ENCODE measurements around the gene PHF12. TPM values are rescaled to one million over a fixed set of nuclear protein-coding genes. Genes with fewer than 3 reads are reported as not detected.
"Not testable (repeated sequence)": the region's sequence is repeated elsewhere in the genome, so short reads cannot be mapped to it uniquely, and the experiment has no call there.

The PHF12 gene
- total RNA-seq, 2 experiments from 2014 or later = 45.7 to 52.6 TPM

DNA sequence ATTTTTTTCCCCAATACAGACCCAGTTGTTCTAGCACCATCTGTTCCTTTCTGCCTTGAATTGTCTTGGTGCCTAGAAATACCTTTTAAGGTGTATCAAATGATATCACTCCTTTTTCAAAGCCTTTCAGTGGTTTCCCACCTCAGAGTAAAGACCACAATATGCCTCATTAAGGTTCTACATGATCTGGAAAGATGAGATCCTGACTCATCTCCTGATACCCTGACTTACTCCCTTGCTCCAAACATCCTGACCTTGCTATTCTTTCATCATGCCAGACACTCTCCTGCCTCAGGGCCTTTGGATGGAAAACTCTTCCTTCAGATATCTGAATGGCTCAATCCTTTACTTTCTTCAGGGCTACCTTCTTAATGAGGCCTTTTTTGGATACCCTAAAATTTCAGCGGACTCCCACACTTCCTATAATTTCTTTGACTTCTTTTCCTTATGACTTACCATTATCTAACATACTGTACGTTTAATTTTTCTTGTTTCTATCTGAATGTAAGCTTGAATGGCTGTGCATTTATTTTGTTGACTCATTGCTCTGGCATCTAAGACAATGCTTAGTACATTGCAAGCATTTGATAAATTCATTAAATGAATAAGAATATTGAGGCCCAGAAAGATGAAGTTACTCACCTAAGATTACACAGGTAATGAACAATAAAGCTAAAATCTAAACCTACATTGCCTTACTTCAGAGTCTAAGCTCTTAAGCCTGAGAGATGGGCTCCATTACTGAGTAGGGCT lies 73.0 kb downstream of the PHF12 start:
- no peak overlapping the region for H3K27ac Mint-ChIP-seq
- peaks cover 23% of the 10 kb centered on the region for H3K36me3 Mint-ChIP-seq (ENCODE audit: low read depth)
- POLR2A ChIA-PET = interaction anchor here (0.5 to 1.8 kb wide), 5 partner anchors 9 to 72 kb away, joined by 3 to 6 read pairs (median 4); partner anchors contain the start of gene FLOT2

DNA sequence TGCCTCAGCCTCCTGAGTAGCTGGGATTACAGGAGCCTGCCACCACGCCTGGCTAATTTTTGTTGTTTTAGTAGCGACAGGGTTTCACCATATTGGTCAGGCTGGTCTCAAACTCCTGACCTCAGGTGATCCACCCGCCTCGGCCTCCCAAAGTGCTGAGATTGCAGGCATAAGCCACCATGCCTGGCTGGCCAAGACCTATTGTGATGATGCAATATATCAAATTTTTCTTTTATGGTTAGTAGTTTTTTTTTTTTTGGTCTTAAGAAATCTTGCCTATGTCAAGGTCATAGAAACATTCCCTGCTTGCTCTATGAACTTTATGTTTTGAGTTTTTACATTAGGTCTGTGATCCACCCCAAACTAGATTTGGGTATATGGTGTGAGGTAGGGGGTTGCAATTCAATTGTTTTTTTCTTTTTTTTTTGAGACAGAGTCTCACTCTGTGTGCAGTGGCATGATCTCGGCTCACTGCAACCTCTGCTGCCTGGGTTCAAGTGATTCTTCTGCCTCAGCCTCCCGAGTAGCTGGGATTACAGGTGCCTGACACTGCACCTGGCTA lies 74.1 kb downstream of the PHF12 start:
- peaks cover 30% of the 10 kb centered on the region for H3K4me1 Mint-ChIP-seq (ENCODE audit: low read depth)
- peaks cover 22% of the 10 kb centered on the region for H3K36me3 Mint-ChIP-seq (ENCODE audit: low read depth)
- CTCF ChIA-PET = interaction anchor here (2.1 to 2.3 kb wide), 2 partner anchors 113 to 114 kb away, joined by 7 to 21 read pairs; no protein-coding TSS in a partner anchor
- intact Hi-C loops (cut with micrococcal nuclease) = loop anchor here (10.0 kb wide), 1 partner anchor 62 kb away; no protein-coding TSS in a partner anchor
- not testable (repeated sequence) for DNase-seq, ATAC-seq, H3K9me3 Mint-ChIP-seq, H3K4me3 Mint-ChIP-seq, H3K27me3 Mint-ChIP-seq, H3K27ac Mint-ChIP-seq
- POLR2A ChIA-PET = interaction anchor here (0.8 to 1.4 kb wide), 3 partner anchors 8 to 16 kb away, joined by 3 to 4 read pairs (median 3); no protein-coding TSS in a partner anchor

More for the DNA sequence above, 73.0 kb downstream of the PHF12 start:
- Mint-ChIP-seq H3K9me3 (no peaks in the 10 kb centered on the region), H3K4me1 (ENCODE audit: low read depth) (peaks cover 29% of the 10 kb centered on the region), H3K27me3 (no peaks in the 10 kb centered on the region), H3K4me3 (no peak overlapping the region)
- peak; percentile 40 for ATAC-seq
- intact Hi-C loops (cut with micrococcal nuclease) = loop anchor here (10.0 kb wide), 1 partner anchor 64 kb away; no protein-coding TSS in a partner anchor
- TF ChIP-seq, protein P1, sequence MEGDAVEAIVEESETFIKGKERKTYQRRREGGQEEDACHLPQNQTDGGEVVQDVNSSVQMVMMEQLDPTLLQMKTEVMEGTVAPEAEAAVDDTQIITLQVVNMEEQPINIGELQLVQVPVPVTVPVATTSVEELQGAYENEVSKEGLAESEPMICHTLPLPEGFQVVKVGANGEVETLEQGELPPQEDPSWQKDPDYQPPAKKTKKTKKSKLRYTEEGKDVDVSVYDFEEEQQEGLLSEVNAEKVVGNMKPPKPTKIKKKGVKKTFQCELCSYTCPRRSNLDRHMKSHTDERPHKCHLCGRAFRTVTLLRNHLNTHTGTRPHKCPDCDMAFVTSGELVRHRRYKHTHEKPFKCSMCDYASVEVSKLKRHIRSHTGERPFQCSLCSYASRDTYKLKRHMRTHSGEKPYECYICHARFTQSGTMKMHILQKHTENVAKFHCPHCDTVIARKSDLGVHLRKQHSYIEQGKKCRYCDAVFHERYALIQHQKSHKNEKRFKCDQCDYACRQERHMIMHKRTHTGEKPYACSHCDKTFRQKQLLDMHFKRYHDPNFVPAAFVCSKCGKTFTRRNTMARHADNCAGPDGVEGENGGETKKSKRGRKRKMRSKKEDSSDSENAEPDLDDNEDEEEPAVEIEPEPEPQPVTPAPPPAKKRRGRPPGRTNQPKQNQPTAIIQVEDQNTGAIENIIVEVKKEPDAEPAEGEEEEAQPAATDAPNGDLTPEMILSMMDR (IDR thresholded peaks at IDR 0.05) = no peak
- CTCF ChIA-PET = interaction anchor here (1.2 to 2.3 kb wide), 6 partner anchors 15 to 168 kb away, joined by 3 to 21 read pairs (median 5); no protein-coding TSS in a partner anchor
- DNase-seq = no peak

DNA sequence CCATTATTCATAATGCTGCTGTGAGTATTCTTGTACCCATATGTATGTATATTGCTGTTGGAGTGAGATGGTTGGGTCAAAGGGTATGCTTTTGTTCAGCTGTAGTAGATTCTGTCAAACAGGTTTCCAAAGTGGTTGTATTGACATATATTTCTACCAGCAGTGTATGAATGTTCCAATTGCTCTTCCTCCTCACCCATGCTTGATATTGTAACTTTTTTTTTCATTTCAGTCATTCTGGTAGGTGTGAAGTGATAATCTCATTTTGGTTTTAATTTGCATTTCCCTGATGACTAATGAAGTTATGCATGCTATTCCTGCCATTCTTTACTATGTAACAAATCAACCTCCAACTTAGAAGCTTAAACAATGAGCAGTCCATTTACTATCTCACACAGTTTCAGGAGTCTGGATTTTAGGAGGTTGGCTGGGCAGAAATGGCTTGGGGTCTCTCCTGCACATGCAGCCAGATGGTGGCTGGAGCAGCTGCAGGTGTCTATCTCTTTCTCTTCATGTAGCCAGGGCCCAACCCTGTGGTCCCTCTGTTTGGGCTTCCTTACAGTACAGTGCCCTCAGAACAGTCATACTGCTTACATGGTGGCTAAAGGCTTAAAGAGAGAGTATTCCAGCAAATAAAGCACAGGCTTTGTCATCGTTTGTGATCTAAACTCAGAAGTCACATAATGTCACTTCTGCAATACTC lies 75.3 kb downstream of the PHF12 start:
- H3K9me3 Mint-ChIP-seq = no peaks in the 10 kb centered on the region
- peak; percentile 40 for DNase-seq
- CTCF ChIA-PET = interaction anchor here (1.0 to 2.1 kb wide), 4 partner anchors 27 to 149 kb away, joined by 3 to 7 read pairs (median 3); no protein-coding TSS in a partner anchor
- H3K4me1 Mint-ChIP-seq (ENCODE audit: low read depth) = peaks cover 40% of the 10 kb centered on the region
- ATAC-seq = peak; percentile 48
- peak overlapping the region; percentile 47 for H3K27ac Mint-ChIP-seq
- POLR2A ChIA-PET = interaction anchor here (1.0 to 1.7 kb wide), 4 partner anchors 17 to 150 kb away, joined by 3 to 5 read pairs (median 4); partner anchors contain the start of genes FAM222B and TLCD1
- TF ChIP-seq, protein P1 (IDR thresholded peaks at IDR 0.05) = no peak
- H3K36me3 Mint-ChIP-seq (ENCODE audit: low read depth) = peaks cover 17% of the 10 kb centered on the region
- H3K27me3 Mint-ChIP-seq = no peaks in the 10 kb centered on the region
- no peak overlapping the region for H3K4me3 Mint-ChIP-seq
- intact Hi-C loops (cut with micrococcal nuclease) = loop anchor here (1.0 to 10.0 kb wide), 2 partner anchors 50 to 61 kb away; no protein-coding TSS in a partner anchor

DNA sequence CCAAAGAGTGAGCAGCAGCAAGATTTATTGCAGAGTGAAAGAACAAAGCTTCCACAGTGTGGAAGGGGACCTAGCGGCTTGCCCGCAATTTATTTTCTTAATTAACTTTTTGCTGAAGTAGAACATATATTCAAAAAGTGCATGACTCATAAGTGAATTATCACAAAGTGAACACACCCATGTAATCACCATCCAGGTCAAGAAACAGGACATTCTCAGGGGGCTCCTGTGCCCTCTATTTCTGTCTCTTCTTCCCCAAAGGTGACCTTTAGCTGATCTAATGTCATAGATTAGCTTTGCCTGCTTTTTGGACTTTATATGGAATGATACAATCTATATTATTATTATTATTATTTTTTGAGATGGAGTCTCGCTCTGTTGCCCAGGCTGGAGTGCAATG lies 76.6 kb downstream of the PHF12 start:
- Mint-ChIP-seq H3K27me3 (no peaks in the 10 kb centered on the region), H3K36me3 (ENCODE audit: low read depth) (peaks cover 13% of the 10 kb centered on the region), H3K9me3 (no peaks in the 10 kb centered on the region), H3K27ac (no peak overlapping the region), H3K4me1 (ENCODE audit: low read depth) (peaks cover 43% of the 10 kb centered on the region), H3K4me3 (no peak overlapping the region)
- ATAC-seq = no peak
- POLR2A ChIA-PET = interaction anchor here (1.0 to 1.7 kb wide), 3 partner anchors 33 to 149 kb away, joined by 4 to 5 read pairs (median 5); partner anchors contain the start of genes FAM222B and TLCD1
- intact Hi-C loops (cut with micrococcal nuclease) = loop anchor here (10.0 kb wide), 1 partner anchor 60 kb away; no protein-coding TSS in a partner anchor
- TF ChIP-seq, protein P1 (IDR thresholded peaks at IDR 0.05) = no peak
- no peak for DNase-seq
- CTCF ChIA-PET = interaction anchor here (0.9 to 1.5 kb wide), 5 partner anchors 26 to 148 kb away, joined by 3 to 5 read pairs (median 3); no protein-coding TSS in a partner anchor

DNA sequence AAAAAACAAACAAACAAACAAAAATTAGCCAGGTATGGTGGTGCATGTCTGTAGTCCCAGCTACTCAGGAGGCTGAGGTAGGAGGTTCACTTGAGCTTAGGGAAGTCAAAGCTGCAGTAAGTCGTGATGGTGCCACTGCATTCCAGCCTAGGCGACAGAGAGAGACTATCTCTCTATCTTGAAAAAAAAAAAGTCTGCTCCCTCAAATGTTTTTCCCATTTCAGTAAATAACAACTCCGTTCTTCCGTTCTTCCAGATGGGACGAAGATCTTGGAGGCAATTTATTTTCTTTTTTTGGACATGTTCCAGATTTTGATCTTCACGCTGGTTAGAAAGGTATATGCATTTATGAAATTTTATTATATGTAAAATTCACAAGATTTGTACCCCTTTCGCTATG lies 77.5 kb downstream of the PHF12 start:
- TF ChIP-seq, protein P1 (IDR thresholded peaks at IDR 0.05) = no peak
- ChIA-PET CTCF (no interaction called here), POLR2A (no interaction called here)
- Mint-ChIP-seq H3K4me3 (no peak overlapping the region), H3K27ac (no peak overlapping the region), H3K9me3 (no peaks in the 10 kb centered on the region), H3K4me1 (ENCODE audit: low read depth) (peaks cover 43% of the 10 kb centered on the region), H3K27me3 (no peaks in the 10 kb centered on the region), H3K36me3 (ENCODE audit: low read depth) (peaks cover 7% of the 10 kb centered on the region)
- intact Hi-C loops (cut with micrococcal nuclease) = loop anchor here (10.0 kb wide), 1 partner anchor 59 kb away; no protein-coding TSS in a partner anchor
- DNase-seq (no peak), ATAC-seq (no peak)
